HCT116 (cell line): ENCODE data around the gene CHRNB4.

ENCODE experiments used
- EGR1 ChIP-seq: IDR thresholded peaks from 2 replicates; pipeline ENCODE4 v1.6.1; 2012; ENCODE audit warnings: low read depth
- EZH2 ChIP-seq: fragments of 200-600 bp; sonication (generic); IDR thresholded peaks from 2 replicates; pipeline ENCODE4 v1.6.1; 2017; ENCODE audit warnings: antibody characterized with exemption, mixed run types
- EZH2phosphoT487 ChIP-seq: fragments of 200-600 bp; IDR thresholded peaks from 2 replicates; pipeline ENCODE4 v1.6.1; 2018; ENCODE audit warnings: antibody characterized with exemption, borderline replicate concordance
- MAX ChIP-seq: IDR thresholded peaks from 2 replicates; pipeline ENCODE4 v1.6.1; 2012
- POLR2A ChIP-seq: IDR thresholded peaks from 2 replicates; pipeline ENCODE4 v1.7.0; 2011; ENCODE audit warnings: borderline replicate concordance; ENCODE audit not compliant: insufficient read depth, insufficient read length; ENCODE audit errors: extremely low read depth
- POLR2AphosphoS5 ChIP-seq: IDR thresholded peaks from 2 replicates; pipeline ENCODE4 v1.6.1; 2011; ENCODE audit warnings: mild to moderate bottlenecking, low read depth, low read length, moderate library complexity
- REST ChIP-seq: IDR thresholded peaks from 2 replicates; pipeline ENCODE4 v1.6.1; 2012; ENCODE audit warnings: low read depth
- TF ChIP-seq, protein P1 (sequence below), 3 experiments: fragments of 200-600 bp in 1 of 3; sonication (generic) in 1 of 3; IDR thresholded peaks in 2 of 3; conservative IDR thresholded peaks in 1 of 3; 2 replicates each; pipeline ENCODE4 v1.5.1; 2012 to 2017; ENCODE audit warnings: low read depth in 2 of 3, low read length in 2 of 3, antibody characterized with exemption in 1 of 3, borderline replicate concordance in 1 of 3, control low read depth in 1 of 3, mild to moderate bottlenecking in 1 of 3, mixed read lengths in 1 of 3, mixed run types in 1 of 3, moderate library complexity in 1 of 3; ENCODE audit not compliant: insufficient read depth in 1 of 3

GRCh38 chr15:78662028-78662427, 21.0 kb upstream of the CHRNB4 start:
- TF ChIP-seq, protein P1, sequence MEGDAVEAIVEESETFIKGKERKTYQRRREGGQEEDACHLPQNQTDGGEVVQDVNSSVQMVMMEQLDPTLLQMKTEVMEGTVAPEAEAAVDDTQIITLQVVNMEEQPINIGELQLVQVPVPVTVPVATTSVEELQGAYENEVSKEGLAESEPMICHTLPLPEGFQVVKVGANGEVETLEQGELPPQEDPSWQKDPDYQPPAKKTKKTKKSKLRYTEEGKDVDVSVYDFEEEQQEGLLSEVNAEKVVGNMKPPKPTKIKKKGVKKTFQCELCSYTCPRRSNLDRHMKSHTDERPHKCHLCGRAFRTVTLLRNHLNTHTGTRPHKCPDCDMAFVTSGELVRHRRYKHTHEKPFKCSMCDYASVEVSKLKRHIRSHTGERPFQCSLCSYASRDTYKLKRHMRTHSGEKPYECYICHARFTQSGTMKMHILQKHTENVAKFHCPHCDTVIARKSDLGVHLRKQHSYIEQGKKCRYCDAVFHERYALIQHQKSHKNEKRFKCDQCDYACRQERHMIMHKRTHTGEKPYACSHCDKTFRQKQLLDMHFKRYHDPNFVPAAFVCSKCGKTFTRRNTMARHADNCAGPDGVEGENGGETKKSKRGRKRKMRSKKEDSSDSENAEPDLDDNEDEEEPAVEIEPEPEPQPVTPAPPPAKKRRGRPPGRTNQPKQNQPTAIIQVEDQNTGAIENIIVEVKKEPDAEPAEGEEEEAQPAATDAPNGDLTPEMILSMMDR (IDR thresholded peaks at IDR 0.05 in 2 of 3, conservative IDR thresholded peaks at IDR 0.05 in 1 of 3; ENCODE audit: borderline replicate concordance in 1 of 3, insufficient read depth in 1 of 3, low read depth in 2 of 3, low read length in 2 of 3): no peak
- TF ChIP-seq POLR2AphosphoS5 (no peak), EZH2 (no peak), MAX (no peak), POLR2A (no peak), EGR1 (no peak), REST (no peak), EZH2phosphoT487 (no peak)
